Measurements from ENCODE around the gene ERGIC1. TPM values are rescaled to one million over a fixed set of nuclear protein-coding genes. Genes with fewer than 3 reads are reported as not detected.
"Not testable (repeated sequence)": the region's sequence is repeated elsewhere in the genome, so short reads cannot be mapped to it uniquely, and the experiment has no call there.

The ERGIC1 gene, protein sequence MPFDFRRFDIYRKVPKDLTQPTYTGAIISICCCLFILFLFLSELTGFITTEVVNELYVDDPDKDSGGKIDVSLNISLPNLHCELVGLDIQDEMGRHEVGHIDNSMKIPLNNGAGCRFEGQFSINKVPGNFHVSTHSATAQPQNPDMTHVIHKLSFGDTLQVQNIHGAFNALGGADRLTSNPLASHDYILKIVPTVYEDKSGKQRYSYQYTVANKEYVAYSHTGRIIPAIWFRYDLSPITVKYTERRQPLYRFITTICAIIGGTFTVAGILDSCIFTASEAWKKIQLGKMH
- total RNA-seq = 100 to 1,000 TPM in 2 of 3 donors, 10 to 100 TPM in 1; 86.2 to 126 (median 121) TPM
- 70.0 TPM for total RNA-seq (2013)

DNA sequence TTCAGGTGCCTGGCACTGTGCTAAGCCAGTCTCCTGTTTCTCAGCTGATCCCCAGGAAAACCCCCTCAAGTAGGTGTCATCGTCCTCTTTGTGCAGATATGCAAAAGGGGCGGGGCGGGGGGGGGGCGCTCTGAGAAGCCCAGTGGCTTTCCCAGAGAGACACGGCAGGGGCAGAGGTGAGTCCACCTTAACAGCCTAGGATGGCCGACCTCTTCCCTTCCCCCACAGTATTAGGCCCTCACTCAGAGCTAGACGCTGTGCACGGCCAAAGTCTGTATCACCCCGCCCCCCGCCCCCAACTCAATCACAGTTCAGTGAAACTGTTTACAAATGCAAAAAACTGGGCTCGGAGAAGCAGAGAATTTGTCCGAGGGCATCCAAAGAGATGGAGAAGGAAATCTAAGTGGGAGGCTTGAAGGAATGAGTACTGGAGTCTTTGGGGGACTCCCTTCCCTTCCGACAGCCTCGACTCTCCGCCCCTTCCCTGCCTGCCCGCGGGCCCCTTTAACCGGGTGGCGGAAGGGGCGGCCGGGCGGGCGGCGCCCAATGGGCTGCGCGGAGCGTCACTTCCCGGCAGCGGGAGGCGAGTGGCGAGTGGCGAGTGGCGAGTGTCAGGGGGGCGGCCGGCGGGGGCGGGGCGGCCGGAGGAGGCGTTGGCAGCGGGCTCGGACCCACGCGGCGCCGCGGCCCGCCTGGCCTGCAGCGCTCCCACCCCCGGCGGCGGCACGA, at the start of gene ERGIC1:
ERGIC1 (plus strand) TSS at position 566 of the 729 bp plus-strand sequence; CDS start at position 729, 163 bp downstream.
- peaks cover 2% of the 10 kb centered on the region for H3K36me3 ChIP-seq (ENCODE audit: control insufficient read depth, insufficient read depth, low read length)
- no peaks in the 10 kb centered on the region for H3K9me3 ChIP-seq (ENCODE audit: control insufficient read depth, insufficient read depth, low read length)
- ATAC-seq (peak; percentile 74 to 89 (median 87)), DNase-seq (peak; percentile 78 to 79)
- TF ChIP-seq CTCF (IDR thresholded peaks at IDR 0.05) = no peak
- WGBS (ENCODE audit: insufficient coverage) = 3% methylated on average over 51 of the region's 53 CpGs
- peak within 1 kb of the TSS; percentile 67 for H3K4me3 ChIP-seq (ENCODE audit: low read length)
- intact Hi-C loops (cut with micrococcal nuclease) = loop anchor here (1.0 to 2.0 kb wide), 4 partner anchors 19 to 69 kb away; no protein-coding TSS in a partner anchor
- no peaks in the 10 kb centered on the region for H3K27me3 Mint-ChIP-seq (ENCODE audit: low read depth in 2 of 2)
- peaks cover 53% of the 10 kb centered on the region for H3K4me1 ChIP-seq (ENCODE audit: control insufficient read depth, insufficient read depth, low read length)
- no peaks in the 10 kb centered on the region for H3K36me3 Mint-ChIP-seq
- peak within 1 kb of the TSS; percentile 90 for H3K27ac ChIP-seq (ENCODE audit: low read length)
- H3K27me3 ChIP-seq (ENCODE audit: control insufficient read depth, insufficient read depth, low read length) = no peaks in the 10 kb centered on the region
- peak within 1 kb of the TSS; percentile 90 for H3K4me3 Mint-ChIP-seq
- H3K9me3 Mint-ChIP-seq = no peaks in the 10 kb centered on the region
- H3K27ac Mint-ChIP-seq = peak within 1 kb of the TSS; percentile 95 to 96
- peaks cover 37 to 48% of the 10 kb centered on the region in 2 donors for H3K4me1 Mint-ChIP-seq

GRCh38 chr5:172785429-172786088, 48.5 kb upstream of the ERGIC1 start:
- Histone ChIP-seq H3K4me3 (ENCODE audit: low read length) (no peak overlapping the region), H3K4me1 (ENCODE audit: control insufficient read depth, insufficient read depth, low read length) (peaks cover 6% of the 10 kb centered on the region), H3K9me3 (ENCODE audit: control insufficient read depth, insufficient read depth, low read length) (no peaks in the 10 kb centered on the region), H3K36me3 (ENCODE audit: control insufficient read depth, insufficient read depth, low read length) (no peaks in the 10 kb centered on the region), H3K27ac (ENCODE audit: low read length) (no peak overlapping the region), H3K27me3 (ENCODE audit: control insufficient read depth, insufficient read depth, low read length) (no peaks in the 10 kb centered on the region)
- ATAC-seq (no peak), DNase-seq (peak in 1 of 2 donors; percentile 0)
- no peaks in the 10 kb centered on the region for H3K9me3 Mint-ChIP-seq
- no peaks in the 10 kb centered on the region for H3K36me3 Mint-ChIP-seq
- TF ChIP-seq CTCF (IDR thresholded peaks at IDR 0.05) = no peak
- no peak overlapping the region for H3K4me3 Mint-ChIP-seq
- H3K4me1 Mint-ChIP-seq = no peaks in the 10 kb centered on the region
- H3K27ac Mint-ChIP-seq = no peak overlapping the region
- intact Hi-C loops (cut with micrococcal nuclease) = no loop called here
- 87% methylated on average over 3 of the region's 7 CpGs for WGBS (ENCODE audit: insufficient coverage)
- no peaks in the 10 kb centered on the region for H3K27me3 Mint-ChIP-seq (ENCODE audit: low read depth in 2 of 2)

DNA sequence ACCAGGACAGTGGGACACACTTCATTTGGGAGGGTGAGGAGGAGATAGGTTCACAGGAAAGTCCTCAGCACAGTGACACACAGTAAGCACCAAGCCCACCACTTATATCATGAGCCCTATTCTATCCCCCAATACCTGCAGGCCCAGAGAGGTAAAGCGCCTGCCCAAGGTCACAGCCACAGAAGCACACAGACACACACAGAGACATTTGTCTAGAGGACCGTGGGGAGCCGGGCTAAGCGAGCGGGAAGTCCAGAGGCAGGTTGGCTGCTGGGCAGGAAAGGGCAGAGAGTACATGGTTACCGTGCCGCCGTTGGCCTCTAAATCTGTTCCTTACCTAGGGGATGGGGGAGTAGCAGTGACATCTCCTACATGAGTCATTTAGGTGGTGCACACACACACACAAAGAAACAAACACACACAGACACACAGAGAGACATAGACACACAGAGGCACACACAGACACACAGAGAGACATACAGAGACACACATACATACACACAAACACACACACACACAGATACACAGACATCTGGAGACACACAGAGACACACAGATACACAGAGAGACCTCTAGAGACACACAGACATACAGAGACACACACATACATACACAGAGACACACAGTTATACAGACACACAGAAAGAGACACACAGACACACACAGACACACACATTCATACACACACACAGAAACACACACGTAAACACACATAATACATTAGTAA, 47.2 kb upstream of the ERGIC1 start:
- DNase-seq = peak in 1 of 2 donors; percentile 1
- Mint-ChIP-seq H3K27me3 (ENCODE audit: low read depth in 2 of 2) (no peaks in the 10 kb centered on the region), H3K36me3 (no peaks in the 10 kb centered on the region), H3K9me3 (no peaks in the 10 kb centered on the region), H3K4me3 (no peak overlapping the region), H3K4me1 (no peaks in the 10 kb centered on the region), H3K27ac (no peak overlapping the region)
- intact Hi-C loops (cut with micrococcal nuclease) = no loop called here
- no peak for ATAC-seq
- WGBS (ENCODE audit: insufficient coverage) = 89% methylated on average over 9 of the region's 9 CpGs
- H3K4me1 ChIP-seq (ENCODE audit: control insufficient read depth, insufficient read depth, low read length) = peaks cover 6% of the 10 kb centered on the region
- no peak overlapping the region for H3K27ac ChIP-seq (ENCODE audit: low read length)
- H3K9me3 ChIP-seq (ENCODE audit: control insufficient read depth, insufficient read depth, low read length) = no peaks in the 10 kb centered on the region
- H3K27me3 ChIP-seq (ENCODE audit: control insufficient read depth, insufficient read depth, low read length) = no peaks in the 10 kb centered on the region
- no peak overlapping the region for H3K4me3 ChIP-seq (ENCODE audit: low read length)
- no peak for TF ChIP-seq CTCF (IDR thresholded peaks at IDR 0.05)
- no peaks in the 10 kb centered on the region for H3K36me3 ChIP-seq (ENCODE audit: control insufficient read depth, insufficient read depth, low read length)

GRCh38 chr5:172787538-172787937, 46.5 kb upstream of the ERGIC1 start:
- ATAC-seq; H3K9me3 ChIP-seq (ENCODE audit: control insufficient read depth, insufficient read depth, low read length); H3K27me3 ChIP-seq (ENCODE audit: control insufficient read depth, insufficient read depth, low read length); H3K9me3 Mint-ChIP-seq; H3K4me3 ChIP-seq (ENCODE audit: low read length); H3K4me1 Mint-ChIP-seq; DNase-seq; H3K27me3 Mint-ChIP-seq (ENCODE audit: low read depth in 2 of 2); H3K36me3 ChIP-seq (ENCODE audit: control insufficient read depth, insufficient read depth, low read length); H3K27ac ChIP-seq (ENCODE audit: low read length); H3K36me3 Mint-ChIP-seq; intact Hi-C loops (cut with micrococcal nuclease); H3K4me1 ChIP-seq (ENCODE audit: control insufficient read depth, insufficient read depth, low read length); H3K4me3 Mint-ChIP-seq; H3K27ac Mint-ChIP-seq: not testable (repeated sequence)
- WGBS (ENCODE audit: insufficient coverage) = 89% methylated on average over 3 of the region's 3 CpGs

All from natural killer cell (primary cell).